ENCODE data around the gene KRTAP10-6.
"Not testable (repeated sequence)": the region's sequence is repeated elsewhere in the genome, so short reads cannot be mapped to it uniquely, and the experiment has no call there.

The KRTAP10-6 gene

GRCh38 chr21:44557491-44558328 is 34.6 kb downstream of the KRTAP10-6 start:
- no peak for DNase-seq (ENCODE audit: low read depth)

- DNase-seq (ENCODE audit: low read depth) = no peak
Observed at GRCh38 chr21:44556879-44557278, 35.4 kb downstream of the KRTAP10-6 start.

GRCh38 chr21:44555200-44555875 is 37.0 kb downstream of the KRTAP10-6 start:
- no peak for DNase-seq (ENCODE audit: low read depth)

- DNase-seq (ENCODE audit: low read depth) = no peak
Observed at GRCh38 chr21:44552681-44553080, 39.6 kb downstream of the KRTAP10-6 start.

GRCh38 chr21:44552136-44552535 is 40.2 kb downstream of the KRTAP10-6 start:
- DNase-seq (ENCODE audit: low read depth) = no peak

- DNase-seq (ENCODE audit: low read depth) = no peak
Observed at GRCh38 chr21:44551340-44551961, 40.9 kb downstream of the KRTAP10-6 start, which contains the start of gene KRTAP10-2. KRTAP10-2 (minus strand) TSS chr21:44551505; CDS start chr21:44551458, 47 bp downstream.

GRCh38 chr21:44550807-44551206 is 41.5 kb downstream of the KRTAP10-6 start:
- DNase-seq (ENCODE audit: low read depth) = no peak

GRCh38 chr21:44550285-44550684 is 42.0 kb downstream of the KRTAP10-6 start:
- DNase-seq (ENCODE audit: low read depth) = not testable (repeated sequence)

GRCh38 chr21:44549525-44550211 is 42.6 kb downstream of the KRTAP10-6 start:
- no peak for DNase-seq (ENCODE audit: low read depth)

GRCh38 chr21:44548922-44549321 is 43.4 kb downstream of the KRTAP10-6 start:
- DNase-seq (ENCODE audit: low read depth) = no peak

GRCh38 chr21:44548381-44548780 is 43.9 kb downstream of the KRTAP10-6 start:
- no peak for DNase-seq (ENCODE audit: low read depth)

- DNase-seq (ENCODE audit: low read depth) = no peak
Observed at GRCh38 chr21:44547656-44548331, 44.5 kb downstream of the KRTAP10-6 start.

GRCh38 chr21:44544566-44544965 is 47.7 kb downstream of the KRTAP10-6 start:
- DNase-seq (ENCODE audit: low read depth) = no peak

- DNase-seq (ENCODE audit: low read depth) = no peak
Observed at GRCh38 chr21:44542716-44543115, 49.6 kb downstream of the KRTAP10-6 start.

Measured in ELR (cell line).